ENCODE measurements around the gene FUOM.

GRCh38 chr10:133325440-133326222 is 32.2 kb downstream of the FUOM start:
- no peak for TF ChIP-seq POLR2AphosphoS5 (IDR thresholded peaks at IDR 0.05; ENCODE audit: insufficient read depth, low read depth, low read length)
- TF ChIP-seq CTCF (IDR thresholded peaks at IDR 0.05; ENCODE audit: extremely low read depth in 1 of 2, insufficient read depth in 1 of 2, low read depth in 1 of 2, low read length in 2 of 2), result no peak
- peak; percentile 99 for TF ChIP-seq EZH2 (IDR thresholded peaks at IDR 0.05; ENCODE audit: borderline replicate concordance, low read depth, low read length, severe bottlenecking)
- no peak for TF ChIP-seq POLR2A (IDR thresholded peaks at IDR 0.05; ENCODE audit: low read depth, low read length)
- TF ChIP-seq GATA2 (IDR thresholded peaks at IDR 0.05; ENCODE audit: insufficient read depth, insufficient read length, low read depth, low read length), result no peak
- no peak for TF ChIP-seq JUN (IDR thresholded peaks at IDR 0.05; ENCODE audit: borderline replicate concordance, insufficient read depth, insufficient read length, low read depth)

Data from endothelial cell of umbilical vein (primary cell).